Endothelial cell of umbilical vein (primary cell): ENCODE data around the gene HOXA9. TPM values are rescaled to one million over a fixed set of nuclear protein-coding genes. Genes with fewer than 3 reads are reported as not detected.

Experiments
- BruUV-seq: library from RNA; stranded (reverse); fragments of 400-500 nt; replicated peaks from 2 replicates; lab custom pipeline; 2021; lab: Mats Ljungman, UMichigan
- CTCF ChIA-PET: fragments of 300-600, 350-600 bp; sonication (Branson Sonifier 250); formaldehyde crosslinking; loops from one replicate; lab custom pipeline; 2021; ENCODE audit warnings: antibody characterized with exemption, inconsistent platforms; lab: Charles Lee
- POLR2A ChIA-PET: fragments of 300-600, 350-600 bp; sonication (Branson Sonifier 250); formaldehyde crosslinking; loops from one replicate; lab custom pipeline; 2021; ENCODE audit warnings: antibody characterized with exemption, inconsistent platforms; lab: Charles Lee
- DNase-seq: peaks from one replicate; pipeline ENCODE4 v3.0.0-alpha.2; 2011; ENCODE audit warnings: low read depth, low spot score
- FAIRE-seq: peaks from 2 replicates; lab custom pipeline; 2011; peaks lifted over from hg19 to GRCh38; lab: Jason Lieb, UNC
- H2AFZ ChIP-seq: 2 replicates; pipeline ENCODE4 v1.6.0; 2012; ENCODE audit warnings: low read depth, low read length, control low read depth, inconsistent platforms
- H3K27ac ChIP-seq: 2 replicates; pipeline ENCODE4 v1.5.1; 2011; ENCODE audit warnings: low read depth, mild to moderate bottlenecking, control low read depth, low read length, moderate library complexity; ENCODE audit not compliant: insufficient read depth
- H3K27me3 ChIP-seq, 2 experiments: 2 replicates each; pipeline versions ENCODE4 v1.6.0 to v1.6.1; 2011; ENCODE audit warnings: low read length in 2 of 2, mixed read lengths in 1 of 2; ENCODE audit not compliant: control insufficient read depth in 2 of 2, insufficient read depth in 2 of 2
- H3K36me3 ChIP-seq, 2 experiments: 2 replicates in 1 of 2; 3 replicates in 1 of 2; pipeline ENCODE4 v1.5.1; 2011; ENCODE audit warnings: low read length in 2 of 2, mild to moderate bottlenecking in 1 of 2, moderate library complexity in 1 of 2; ENCODE audit not compliant: control insufficient read depth in 2 of 2, insufficient read depth in 2 of 2; ENCODE audit errors: extremely low read depth in 1 of 2
- H3K4me1 ChIP-seq: 3 replicates; pipeline ENCODE4 v1.5.1; 2011; ENCODE audit warnings: mild to moderate bottlenecking, low read length; ENCODE audit not compliant: control insufficient read depth, insufficient read depth; ENCODE audit errors: extremely low read depth
- H3K4me2 ChIP-seq: 2 replicates; pipeline ENCODE4 v1.6.1; 2011; ENCODE audit warnings: low read length, control low read depth, mixed read lengths; ENCODE audit not compliant: insufficient read depth
- H3K4me3 ChIP-seq, 3 experiments: fragments of 200-600 bp in 1 of 3; sonication (generic), shearing (Covaris generic) in 1 of 3; replicated peaks in 1 of 3; 2 replicates each; pipeline ENCODE4 v1.5.1; 2011 to 2016; ENCODE audit warnings: control low read depth in 3 of 3, low read length in 3 of 3, mild to moderate bottlenecking in 2 of 3, inconsistent platforms in 1 of 3, low read depth in 1 of 3, moderate library complexity in 1 of 3; ENCODE audit not compliant: insufficient read depth in 1 of 3
- H3K79me2 ChIP-seq: 2 replicates; pipeline ENCODE4 v1.6.0; 2012; ENCODE audit warnings: low read length, inconsistent platforms; ENCODE audit not compliant: control insufficient read depth, insufficient read depth
- H3K9ac ChIP-seq: replicated peaks from 2 replicates; pipeline ENCODE3; 2011; ENCODE audit warnings: low read length, control low read depth; ENCODE audit not compliant: insufficient read depth; ENCODE audit errors: extremely low read depth
- H3K9me1 ChIP-seq: replicated peaks from 3 replicates; pipeline ENCODE4 v1.6.0; 2011; ENCODE audit warnings: mild to moderate bottlenecking, low read length; ENCODE audit not compliant: control insufficient read depth, insufficient read depth; ENCODE audit errors: extremely low read depth
- H3K9me3 ChIP-seq: replicated peaks from 2 replicates; pipeline ENCODE4 v1.5.1; 2012; ENCODE audit warnings: low read length, inconsistent platforms; ENCODE audit not compliant: control insufficient read depth, insufficient read depth
- H4K20me1 ChIP-seq: replicated peaks from 2 replicates; pipeline ENCODE3; 2011; ENCODE audit warnings: mild to moderate bottlenecking, low read length; ENCODE audit not compliant: control insufficient read depth, insufficient read depth; ENCODE audit errors: extremely low read depth
- EZH2 ChIP-seq: IDR thresholded peaks from 2 replicates; pipeline ENCODE4 v1.6.1; 2012; ENCODE audit warnings: borderline replicate concordance, low read depth, mild to moderate bottlenecking, moderate library complexity, low read length, inconsistent platforms; ENCODE audit not compliant: severe bottlenecking
- FOS ChIP-seq: IDR thresholded peaks from 2 replicates; pipeline ENCODE4 v1.6.1; 2011; ENCODE audit warnings: mild to moderate bottlenecking, low read length, moderate library complexity, borderline replicate concordance; ENCODE audit not compliant: insufficient read depth
- GATA2 ChIP-seq: IDR thresholded peaks from 2 replicates; pipeline ENCODE4 v1.7.0; 2011; ENCODE audit warnings: low read depth, mild to moderate bottlenecking, moderate library complexity, mixed read lengths, low read length; ENCODE audit not compliant: insufficient read length, insufficient read depth
- JUN ChIP-seq: IDR thresholded peaks from 2 replicates; pipeline ENCODE4 v1.6.1; 2011; ENCODE audit warnings: borderline replicate concordance, low read depth; ENCODE audit not compliant: insufficient read length, insufficient read depth
- MAX ChIP-seq: IDR thresholded peaks from 2 replicates; pipeline ENCODE4 v1.6.1; 2011; ENCODE audit not compliant: insufficient read depth, insufficient read length
- MYC ChIP-seq: IDR thresholded peaks from one replicate; pipeline ENCODE4 v1.6.1; 2011; ENCODE audit warnings: mild to moderate bottlenecking, low read depth, low read length
- POLR2A ChIP-seq: IDR thresholded peaks from 2 replicates; pipeline ENCODE4 v1.6.1; 2012; ENCODE audit warnings: low read depth, mild to moderate bottlenecking, control low read depth, low read length
- POLR2AphosphoS5 ChIP-seq: IDR thresholded peaks from 2 replicates; pipeline ENCODE4 v1.6.1; 2012; ENCODE audit warnings: low read depth, mild to moderate bottlenecking, control low read depth, low read length, moderate library complexity; ENCODE audit not compliant: insufficient read depth
- dilution Hi-C: fragments of 300-500 bp; cut with MboI; formaldehyde crosslinking; loops from one replicate; pipeline ENCODE4 v1.15.0; 2019; ENCODE audit warnings: low sequenced_read_pairs; ENCODE audit not compliant: extremely low pct_ligation_motif_present
- intact Hi-C: fragments of 100-400 bp; cut with micrococcal nuclease; formaldehyde crosslinking; loops from one replicate; pipeline ENCODE4 v1.10.0; 2022
- polyA plus RNA-seq, 4 experiments: library from polyadenylated mRNA; depleted of rRNA in 3 of 4; stranded (reverse) in 3 of 4; unstranded in 1 of 4; fragments of >200 nt; gene quantifications; 2 replicates each; pipeline versions ENCODE4 v1.2.1 to v1.2.3, GENCODE V29; 2011 to 2012; ENCODE audit warnings: missing spikeins in 1 of 4
- total RNA-seq: library from RNA; stranded (reverse); gene quantifications from 2 replicates; pipeline ENCODE4 v1.2.3, GENCODE V29; 2021
- TF ChIP-seq, protein P1 (sequence below), 2 donors: IDR thresholded peaks; 1 replicate in 1 of 2; 2 replicates in 1 of 2; pipeline ENCODE4 v1.5.1; 2011; ENCODE audit warnings: low read length in 2 of 2, mild to moderate bottlenecking in 2 of 2, moderate library complexity in 2 of 2, control low read depth in 1 of 2, inconsistent platforms in 1 of 2, low read depth in 1 of 2; ENCODE audit not compliant: insufficient read depth in 1 of 2; ENCODE audit errors: extremely low read depth in 1 of 2

Gene HOXA9
- total and polyA plus RNA-seq, 2 donors (not counting 3 experiments of a cell fraction or from before 2014, with no cell fraction given): 47.2 to 61.6 TPM

DNA sequence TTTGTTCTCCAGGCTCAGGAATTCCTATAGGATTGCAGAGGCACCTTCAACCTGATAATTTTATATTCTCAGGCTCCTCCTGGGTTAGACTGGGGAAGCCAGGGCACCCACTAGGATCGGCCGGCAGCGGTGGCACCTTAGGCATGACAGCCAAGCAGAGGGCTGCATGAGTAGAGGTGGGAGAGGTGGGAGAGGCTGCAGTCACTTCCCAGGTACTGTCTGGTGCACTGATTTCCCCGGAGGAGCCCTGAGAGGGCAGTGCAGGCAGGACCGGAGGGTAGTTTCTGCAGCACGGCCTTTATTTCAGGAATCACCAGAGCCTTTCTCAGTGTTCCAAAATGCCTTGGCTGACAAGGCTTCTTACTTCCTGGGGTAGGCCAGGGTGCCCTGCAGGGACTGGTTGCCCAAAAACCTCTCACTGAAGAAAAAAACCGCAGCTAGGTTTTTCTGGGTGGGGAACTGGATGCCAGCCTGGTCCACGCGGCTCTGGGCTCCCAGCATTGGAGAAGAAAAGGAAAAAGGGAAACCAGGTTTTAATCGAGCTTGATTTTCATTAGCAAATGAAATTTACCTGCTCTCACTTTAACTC, 38.1 kb upstream of the HOXA9 start:
- H2AFZ ChIP-seq: no peak overlapping the region
- FAIRE-seq (no peak), DNase-seq (no peak)
- ChIA-PET POLR2A (no interaction called here), CTCF (interaction anchor here (0.9 to 1.7 kb wide), 4 partner anchors 34 to 890 kb away, joined by 3 to 4 read pairs (median 4); no protein-coding TSS in a partner anchor)
- no peak overlapping the region for H3K9ac ChIP-seq
- H3K4me3 ChIP-seq: no peak overlapping the region
- H3K27ac ChIP-seq: no peak overlapping the region
- no peaks in the 10 kb centered on the region for H4K20me1 ChIP-seq
- intact Hi-C loops (no loop called here), dilution Hi-C loops (no loop called here)
- H3K36me3 ChIP-seq: no peaks in the 10 kb centered on the region
- H3K4me1 ChIP-seq: peaks cover 23% of the 10 kb centered on the region
- peaks cover 82 to 94% of the 10 kb centered on the region in 2 experiments for H3K27me3 ChIP-seq
- TF ChIP-seq MAX (no peak), POLR2AphosphoS5 (no peak), FOS (no peak), EZH2 (no peak), POLR2A (no peak), JUN (no peak), MYC (no peak), GATA2 (no peak)
- TF ChIP-seq, protein P1, sequence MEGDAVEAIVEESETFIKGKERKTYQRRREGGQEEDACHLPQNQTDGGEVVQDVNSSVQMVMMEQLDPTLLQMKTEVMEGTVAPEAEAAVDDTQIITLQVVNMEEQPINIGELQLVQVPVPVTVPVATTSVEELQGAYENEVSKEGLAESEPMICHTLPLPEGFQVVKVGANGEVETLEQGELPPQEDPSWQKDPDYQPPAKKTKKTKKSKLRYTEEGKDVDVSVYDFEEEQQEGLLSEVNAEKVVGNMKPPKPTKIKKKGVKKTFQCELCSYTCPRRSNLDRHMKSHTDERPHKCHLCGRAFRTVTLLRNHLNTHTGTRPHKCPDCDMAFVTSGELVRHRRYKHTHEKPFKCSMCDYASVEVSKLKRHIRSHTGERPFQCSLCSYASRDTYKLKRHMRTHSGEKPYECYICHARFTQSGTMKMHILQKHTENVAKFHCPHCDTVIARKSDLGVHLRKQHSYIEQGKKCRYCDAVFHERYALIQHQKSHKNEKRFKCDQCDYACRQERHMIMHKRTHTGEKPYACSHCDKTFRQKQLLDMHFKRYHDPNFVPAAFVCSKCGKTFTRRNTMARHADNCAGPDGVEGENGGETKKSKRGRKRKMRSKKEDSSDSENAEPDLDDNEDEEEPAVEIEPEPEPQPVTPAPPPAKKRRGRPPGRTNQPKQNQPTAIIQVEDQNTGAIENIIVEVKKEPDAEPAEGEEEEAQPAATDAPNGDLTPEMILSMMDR (IDR thresholded peaks at IDR 0.05; ENCODE audit: extremely low read depth in 1 of 2, insufficient read depth in 1 of 2, low read depth in 1 of 2, low read length in 2 of 2): no peak
- no TSS peak for BruUV-seq
- H3K4me2 ChIP-seq: no peak overlapping the region
- no peaks in the 10 kb centered on the region for H3K79me2 ChIP-seq
- no peaks in the 10 kb centered on the region for H3K9me1 ChIP-seq
- no peaks in the 10 kb centered on the region for H3K9me3 ChIP-seq
